ENCODE measurements around the gene CRYL1. TPM values are rescaled to one million over a fixed set of nuclear protein-coding genes. Genes with fewer than 3 reads are reported as not detected.
A peak's percentile ranks its signal among the peaks of the same experiment; 100 is the strongest.

The CRYL1 gene
- total and polyA plus RNA-seq, 2 of the 13 experiments (the other 11 are each of a cell fraction or from before 2014, with no cell fraction given), result 57.2 to 115 TPM

DNA sequence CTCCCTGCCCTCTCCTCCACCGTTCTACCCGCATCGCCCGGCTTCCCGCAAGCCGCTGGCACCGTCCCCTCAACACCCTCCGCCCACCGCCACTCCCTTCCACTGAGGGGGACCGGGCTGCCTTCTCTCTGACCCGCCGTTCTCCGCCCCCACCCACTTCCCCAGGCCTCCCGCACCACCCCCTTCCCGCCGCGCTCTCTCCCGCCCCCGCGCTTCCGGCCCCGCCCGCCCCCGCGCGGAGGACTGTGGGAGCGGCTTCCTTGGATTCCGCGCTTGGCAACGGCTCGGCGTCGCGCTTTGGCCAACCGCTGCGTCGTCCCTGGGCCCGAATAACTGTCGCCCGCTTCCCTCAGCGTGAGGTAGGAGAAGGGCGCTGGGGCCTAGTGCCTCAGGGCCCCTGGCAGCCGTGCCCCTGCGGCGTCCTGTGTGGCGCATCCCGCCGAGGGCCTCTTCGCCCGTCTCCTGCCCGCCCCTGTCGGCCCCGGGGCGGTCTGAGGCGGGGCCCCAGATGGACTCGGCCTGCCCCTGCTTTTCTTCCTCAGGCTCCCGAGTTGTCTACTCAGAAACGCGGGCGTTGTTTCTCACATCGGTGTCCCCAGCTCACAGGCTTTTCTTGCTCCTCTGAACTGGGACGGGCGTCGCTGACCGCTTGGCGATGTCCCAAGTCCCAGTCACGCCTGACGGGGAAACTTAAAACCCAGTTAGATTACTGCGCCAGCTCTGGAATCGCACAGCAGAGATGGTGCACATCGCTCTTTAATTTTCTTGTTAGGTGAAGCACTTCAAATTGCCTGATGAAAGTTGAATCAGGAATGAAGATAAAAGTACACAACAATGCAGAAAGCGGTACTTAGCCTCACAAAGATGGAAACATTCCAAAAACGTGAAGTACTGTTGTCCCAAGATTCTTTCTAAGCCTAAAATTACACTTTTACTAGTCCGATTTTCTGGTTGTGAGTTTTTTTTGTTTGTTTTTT, 41.5 kb upstream of the CRYL1 start, which contains the start of gene IFT88 (continued):
- TF ChIP-seq MYNN (CRISPR knock-in tag; IDR thresholded peaks at IDR 0.05; ENCODE audit: low read depth), result 0 out of 2 replicates have a peak, but pooled peaks have one; percentile 36
- peak; percentile 75 for TF ChIP-seq MXI1 (IDR thresholded peaks at IDR 0.05; ENCODE audit: borderline replicate concordance, low read depth, low read length)
- TF ChIP-seq, protein P1, sequence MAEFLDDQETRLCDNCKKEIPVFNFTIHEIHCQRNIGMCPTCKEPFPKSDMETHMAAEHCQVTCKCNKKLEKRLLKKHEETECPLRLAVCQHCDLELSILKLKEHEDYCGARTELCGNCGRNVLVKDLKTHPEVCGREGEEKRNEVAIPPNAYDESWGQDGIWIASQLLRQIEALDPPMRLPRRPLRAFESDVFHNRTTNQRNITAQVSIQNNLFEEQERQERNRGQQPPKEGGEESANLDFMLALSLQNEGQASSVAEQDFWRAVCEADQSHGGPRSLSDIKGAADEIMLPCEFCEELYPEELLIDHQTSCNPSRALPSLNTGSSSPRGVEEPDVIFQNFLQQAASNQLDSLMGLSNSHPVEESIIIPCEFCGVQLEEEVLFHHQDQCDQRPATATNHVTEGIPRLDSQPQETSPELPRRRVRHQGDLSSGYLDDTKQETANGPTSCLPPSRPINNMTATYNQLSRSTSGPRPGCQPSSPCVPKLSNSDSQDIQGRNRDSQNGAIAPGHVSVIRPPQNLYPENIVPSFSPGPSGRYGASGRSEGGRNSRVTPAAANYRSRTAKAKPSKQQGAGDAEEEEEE (CRISPR knock-in tag; IDR thresholded peaks at IDR 0.05; ENCODE audit: borderline replicate concordance), result no peak
- peak; percentile 83 for TF ChIP-seq HES4 (CRISPR knock-in tag; IDR thresholded peaks at IDR 0.05; ENCODE audit: borderline replicate concordance)
- TF ChIP-seq GABPA (IDR thresholded peaks at IDR 0.05; ENCODE audit: low read depth, low read length), result peak; percentile 66
- TF ChIP-seq GABPA (CRISPR knock-in tag; IDR thresholded peaks at IDR 0.05; ENCODE audit: low read depth), result peak; percentile 82
- TF ChIP-seq, protein P2, sequence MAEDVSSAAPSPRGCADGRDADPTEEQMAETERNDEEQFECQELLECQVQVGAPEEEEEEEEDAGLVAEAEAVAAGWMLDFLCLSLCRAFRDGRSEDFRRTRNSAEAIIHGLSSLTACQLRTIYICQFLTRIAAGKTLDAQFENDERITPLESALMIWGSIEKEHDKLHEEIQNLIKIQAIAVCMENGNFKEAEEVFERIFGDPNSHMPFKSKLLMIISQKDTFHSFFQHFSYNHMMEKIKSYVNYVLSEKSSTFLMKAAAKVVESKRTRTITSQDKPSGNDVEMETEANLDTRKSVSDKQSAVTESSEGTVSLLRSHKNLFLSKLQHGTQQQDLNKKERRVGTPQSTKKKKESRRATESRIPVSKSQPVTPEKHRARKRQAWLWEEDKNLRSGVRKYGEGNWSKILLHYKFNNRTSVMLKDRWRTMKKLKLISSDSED (CRISPR knock-in tag; IDR thresholded peaks at IDR 0.05), result no peak; the same call in 1 of the 2 replicates
- TF ChIP-seq, protein P3, sequence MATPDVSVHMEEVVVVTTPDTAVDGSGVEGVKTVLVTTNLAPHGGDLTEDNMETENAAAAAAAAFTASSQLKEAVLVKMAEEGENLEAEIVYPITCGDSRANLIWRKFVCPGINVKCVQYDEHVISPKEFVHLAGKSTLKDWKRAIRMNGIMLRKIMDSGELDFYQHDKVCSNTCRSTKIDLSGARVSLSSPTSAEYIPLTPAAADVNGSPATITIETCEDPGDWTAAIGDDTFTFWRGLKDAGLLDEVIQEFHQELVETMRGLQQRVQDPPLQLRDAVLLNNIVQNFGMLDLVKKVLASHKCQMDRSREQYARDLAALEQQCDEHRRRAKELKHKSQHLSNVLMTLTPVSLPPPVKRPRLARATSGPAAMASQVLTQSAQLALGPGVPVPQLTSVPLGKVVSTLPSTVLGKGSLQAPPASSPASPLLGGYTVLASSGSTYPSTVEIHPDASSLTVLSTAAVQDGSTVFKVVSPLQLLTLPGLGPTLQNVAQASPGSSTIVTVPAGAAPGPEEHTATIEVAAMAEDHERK (CRISPR knock-in tag; IDR thresholded peaks at IDR 0.05; ENCODE audit: low read depth), result no peak
- no peak for TF ChIP-seq IKZF1 (IDR thresholded peaks at IDR 0.05)
- peak; percentile 85; the same call in 1 of the 2 replicates for TF ChIP-seq ZSCAN12 (CRISPR knock-in tag; IDR thresholded peaks at IDR 0.05)
- TF ChIP-seq GATAD1 (CRISPR knock-in tag; IDR thresholded peaks at IDR 0.05), result peak; percentile 79
- no peak for TF ChIP-seq SSRP1 (CRISPR knock-in tag; IDR thresholded peaks at IDR 0.05)
- no peak for TF ChIP-seq MIER3 (CRISPR knock-in tag; IDR thresholded peaks at IDR 0.05; ENCODE audit: borderline replicate concordance)
- no peak for TF ChIP-seq EHMT2 (IDR thresholded peaks at IDR 0.05; ENCODE audit: borderline replicate concordance, low read depth, low read length)
- TF ChIP-seq, protein P4, sequence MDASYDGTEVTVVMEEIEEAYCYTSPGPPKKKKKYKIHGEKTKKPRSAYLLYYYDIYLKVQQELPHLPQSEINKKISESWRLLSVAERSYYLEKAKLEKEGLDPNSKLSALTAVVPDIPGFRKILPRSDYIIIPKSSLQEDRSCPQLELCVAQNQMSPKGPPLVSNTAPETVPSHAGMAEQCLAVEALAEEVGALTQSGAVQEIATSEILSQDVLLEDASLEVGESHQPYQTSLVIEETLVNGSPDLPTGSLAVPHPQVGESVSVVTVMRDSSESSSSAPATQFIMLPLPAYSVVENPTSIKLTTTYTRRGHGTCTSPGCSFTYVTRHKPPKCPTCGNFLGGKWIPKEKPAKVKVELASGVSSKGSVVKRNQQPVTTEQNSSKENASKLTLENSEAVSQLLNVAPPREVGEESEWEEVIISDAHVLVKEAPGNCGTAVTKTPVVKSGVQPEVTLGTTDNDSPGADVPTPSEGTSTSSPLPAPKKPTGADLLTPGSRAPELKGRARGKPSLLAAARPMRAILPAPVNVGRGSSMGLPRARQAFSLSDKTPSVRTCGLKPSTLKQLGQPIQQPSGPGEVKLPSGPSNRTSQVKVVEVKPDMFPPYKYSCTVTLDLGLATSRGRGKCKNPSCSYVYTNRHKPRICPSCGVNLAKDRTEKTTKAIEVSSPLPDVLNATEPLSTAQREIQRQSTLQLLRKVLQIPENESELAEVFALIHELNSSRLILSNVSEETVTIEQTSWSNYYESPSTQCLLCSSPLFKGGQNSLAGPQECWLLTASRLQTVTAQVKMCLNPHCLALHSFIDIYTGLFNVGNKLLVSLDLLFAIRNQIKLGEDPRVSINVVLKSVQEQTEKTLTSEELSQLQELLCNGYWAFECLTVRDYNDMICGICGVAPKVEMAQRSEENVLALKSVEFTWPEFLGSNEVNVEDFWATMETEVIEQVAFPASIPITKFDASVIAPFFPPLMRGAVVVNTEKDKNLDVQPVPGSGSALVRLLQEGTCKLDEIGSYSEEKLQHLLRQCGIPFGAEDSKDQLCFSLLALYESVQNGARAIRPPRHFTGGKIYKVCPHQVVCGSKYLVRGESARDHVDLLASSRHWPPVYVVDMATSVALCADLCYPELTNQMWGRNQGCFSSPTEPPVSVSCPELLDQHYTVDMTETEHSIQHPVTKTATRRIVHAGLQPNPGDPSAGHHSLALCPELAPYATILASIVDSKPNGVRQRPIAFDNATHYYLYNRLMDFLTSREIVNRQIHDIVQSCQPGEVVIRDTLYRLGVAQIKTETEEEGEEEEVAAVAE (CRISPR knock-in tag; IDR thresholded peaks at IDR 0.05; ENCODE audit: borderline replicate concordance), result peak; percentile 20; the same call in 1 of the 2 replicates
- TF ChIP-seq ZNF510 (CRISPR knock-in tag; IDR thresholded peaks at IDR 0.05; ENCODE audit: low read depth), result peak; percentile 73; the same call in 1 of the 2 replicates
- 0 out of 2 replicates have a peak, but pooled peaks have one; percentile 45 for TF ChIP-seq ZNF333 (CRISPR knock-in tag; IDR thresholded peaks at IDR 0.05; ENCODE audit: borderline replicate concordance)
- no peak; the same call in 1 of the 2 replicates for TF ChIP-seq ZBTB42 (CRISPR knock-in tag; IDR thresholded peaks at IDR 0.05)
- no peak for TF ChIP-seq ZNF496 (CRISPR knock-in tag; IDR thresholded peaks at IDR 0.05; ENCODE audit: insufficient replicate concordance)
- TF ChIP-seq ZNF432 (CRISPR knock-in tag; IDR thresholded peaks at IDR 0.05; ENCODE audit: borderline replicate concordance), result no peak

All from HepG2 (cell line).